Suprapubic skin (tissue), 4 donors: ENCODE measurements around the gene PANX2.

ENCODE experiments used
- EP300 ChIP-seq: sonication (generic); formaldehyde crosslinking; IDR thresholded peaks from one replicate; pipeline ENCODE4 v1.6.1; 2017; ENCODE audit warnings: antibody characterized with exemption
- POLR2A ChIP-seq, 2 donors: fragments of 450-650 bp; IDR thresholded peaks; one replicate each; pipeline ENCODE4 v1.6.1; 2017; ENCODE audit warnings: antibody characterized with exemption in 2 of 2, mild to moderate bottlenecking in 2 of 2, moderate library complexity in 2 of 2
- POLR2AphosphoS5 ChIP-seq, 3 donors: sonication (generic); formaldehyde crosslinking; IDR thresholded peaks; one replicate each; pipeline ENCODE4 v1.6.1; 2017; ENCODE audit warnings: antibody characterized with exemption in 3 of 3
- TF ChIP-seq, protein P1 (sequence below), 2 donors: fragments of 200-600 bp in 1 of 2; fragments of 450-650 bp in 1 of 2; sonication (generic) in 1 of 2; IDR thresholded peaks; one replicate each; pipeline ENCODE4 v1.5.1; 2016 to 2019; ENCODE audit warnings: antibody characterized with exemption in 2 of 2, mild to moderate bottlenecking in 1 of 2, moderate library complexity in 1 of 2

DNA sequence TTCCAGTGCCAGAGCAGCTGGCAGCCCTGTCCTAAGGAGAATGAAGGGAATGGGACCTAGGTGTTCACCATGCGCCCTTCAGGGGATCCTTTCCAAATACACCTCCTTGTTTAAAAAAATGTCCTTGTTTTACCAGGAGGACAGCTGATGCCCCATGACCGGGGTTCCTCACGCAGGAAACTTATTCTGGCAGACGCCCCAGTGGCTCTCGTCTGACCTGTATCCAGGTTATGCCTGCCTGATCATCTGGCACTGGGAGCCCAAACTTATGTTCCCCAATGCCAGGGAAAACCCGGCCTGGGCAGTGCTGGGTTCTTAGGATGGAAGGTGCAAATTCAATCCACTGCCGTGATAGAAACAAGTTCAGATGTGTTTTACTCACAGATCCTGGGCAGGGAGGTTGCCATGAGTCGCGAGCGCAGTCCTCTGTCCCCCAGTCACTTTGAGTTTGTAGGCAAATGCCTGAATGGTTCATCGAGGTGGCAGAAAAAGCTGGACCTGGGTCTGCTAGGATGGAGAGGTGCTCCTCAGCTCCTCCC, 49.3 kb upstream of the PANX2 start:
- TF ChIP-seq EP300 (no peak), POLR2A (IDR thresholded peaks at IDR 0.05) (no peak), POLR2AphosphoS5 (IDR thresholded peaks at IDR 0.05) (no peak)
- TF ChIP-seq, protein P1, sequence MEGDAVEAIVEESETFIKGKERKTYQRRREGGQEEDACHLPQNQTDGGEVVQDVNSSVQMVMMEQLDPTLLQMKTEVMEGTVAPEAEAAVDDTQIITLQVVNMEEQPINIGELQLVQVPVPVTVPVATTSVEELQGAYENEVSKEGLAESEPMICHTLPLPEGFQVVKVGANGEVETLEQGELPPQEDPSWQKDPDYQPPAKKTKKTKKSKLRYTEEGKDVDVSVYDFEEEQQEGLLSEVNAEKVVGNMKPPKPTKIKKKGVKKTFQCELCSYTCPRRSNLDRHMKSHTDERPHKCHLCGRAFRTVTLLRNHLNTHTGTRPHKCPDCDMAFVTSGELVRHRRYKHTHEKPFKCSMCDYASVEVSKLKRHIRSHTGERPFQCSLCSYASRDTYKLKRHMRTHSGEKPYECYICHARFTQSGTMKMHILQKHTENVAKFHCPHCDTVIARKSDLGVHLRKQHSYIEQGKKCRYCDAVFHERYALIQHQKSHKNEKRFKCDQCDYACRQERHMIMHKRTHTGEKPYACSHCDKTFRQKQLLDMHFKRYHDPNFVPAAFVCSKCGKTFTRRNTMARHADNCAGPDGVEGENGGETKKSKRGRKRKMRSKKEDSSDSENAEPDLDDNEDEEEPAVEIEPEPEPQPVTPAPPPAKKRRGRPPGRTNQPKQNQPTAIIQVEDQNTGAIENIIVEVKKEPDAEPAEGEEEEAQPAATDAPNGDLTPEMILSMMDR (IDR thresholded peaks at IDR 0.05) = no peak
